HEK293 (cell line): ENCODE measurements around the gene ZBTB20.

Experiments
- GLIS2 ChIP-seq: fragments of 450-650 bp; formaldehyde crosslinking; IDR thresholded peaks from 2 replicates; pipeline ENCODE4 v1.5.1; 2016; ENCODE audit warnings: missing biosample characterization, missing genetic modification characterization
- TCF7L2 ChIP-seq: IDR thresholded peaks from 2 replicates; pipeline ENCODE4 v1.6.1; 2011; ENCODE audit warnings: low read depth, mild to moderate bottlenecking, inconsistent platforms, low read length, moderate library complexity, borderline replicate concordance
- ZBTB1 ChIP-seq: fragments of 450-650 bp; formaldehyde crosslinking; IDR thresholded peaks from 2 replicates; pipeline ENCODE4 v1.5.1; 2016; ENCODE audit warnings: missing biosample characterization, missing genetic modification characterization
- ZNF19 ChIP-seq: fragments of 450-650 bp; formaldehyde crosslinking; IDR thresholded peaks from 2 replicates; pipeline ENCODE4; 2016; ENCODE audit warnings: missing biosample characterization, missing genetic modification characterization, low read depth
- ZNF292 ChIP-seq: fragments of 450-650 bp; formaldehyde crosslinking; IDR thresholded peaks from 2 replicates; pipeline ENCODE4 v1.5.1; 2016; ENCODE audit warnings: low read depth, missing biosample characterization, missing genetic modification characterization, borderline replicate concordance
- ZNF324 ChIP-seq: fragments of 450-650 bp; formaldehyde crosslinking; IDR thresholded peaks from 2 replicates; pipeline ENCODE4 v1.5.1; 2016; ENCODE audit warnings: missing biosample characterization, missing genetic modification characterization
- ZNF501 ChIP-seq: fragments of 450-650 bp; formaldehyde crosslinking; IDR thresholded peaks from 2 replicates; pipeline ENCODE4 v1.5.1; 2016; ENCODE audit warnings: missing biosample characterization, missing genetic modification characterization
- ZNF529 ChIP-seq: fragments of 450-650 bp; formaldehyde crosslinking; IDR thresholded peaks from 2 replicates; pipeline ENCODE4 v1.5.1; 2017; ENCODE audit warnings: missing genetic modification characterization, missing biosample characterization; ENCODE audit not compliant: insufficient replicate concordance
- ZNF707 ChIP-seq: fragments of 450-650 bp; formaldehyde crosslinking; IDR thresholded peaks from 2 replicates; pipeline ENCODE4 v1.5.1; 2016; ENCODE audit warnings: missing biosample characterization, missing genetic modification characterization
- ZNF747 ChIP-seq: fragments of 450-650 bp; formaldehyde crosslinking; IDR thresholded peaks from 2 replicates; pipeline ENCODE4 v1.5.1; 2016; ENCODE audit warnings: missing biosample characterization, missing genetic modification characterization
- TF ChIP-seq, protein P1 (sequence below): fragments of 450-650 bp; formaldehyde crosslinking; IDR thresholded peaks from 2 replicates; pipeline ENCODE4 v1.5.1; 2017; ENCODE audit warnings: missing biosample characterization, missing genetic modification characterization
- TF ChIP-seq, protein P2 (sequence below): fragments of 450-650 bp; formaldehyde crosslinking; IDR thresholded peaks from 2 replicates; pipeline ENCODE4 v1.5.1; 2016; ENCODE audit warnings: missing biosample characterization, missing genetic modification characterization
- TF ChIP-seq, protein P3 (sequence below): fragments of 450-650 bp; formaldehyde crosslinking; IDR thresholded peaks from 2 replicates; pipeline ENCODE4 v1.5.1; 2016; ENCODE audit warnings: missing biosample characterization, missing genetic modification characterization, low read depth
- TF ChIP-seq, protein P4 (sequence below): fragments of 450-650 bp; formaldehyde crosslinking; IDR thresholded peaks from 2 replicates; pipeline ENCODE4 v1.5.1; 2016; ENCODE audit warnings: missing biosample characterization, missing genetic modification characterization

DNA sequence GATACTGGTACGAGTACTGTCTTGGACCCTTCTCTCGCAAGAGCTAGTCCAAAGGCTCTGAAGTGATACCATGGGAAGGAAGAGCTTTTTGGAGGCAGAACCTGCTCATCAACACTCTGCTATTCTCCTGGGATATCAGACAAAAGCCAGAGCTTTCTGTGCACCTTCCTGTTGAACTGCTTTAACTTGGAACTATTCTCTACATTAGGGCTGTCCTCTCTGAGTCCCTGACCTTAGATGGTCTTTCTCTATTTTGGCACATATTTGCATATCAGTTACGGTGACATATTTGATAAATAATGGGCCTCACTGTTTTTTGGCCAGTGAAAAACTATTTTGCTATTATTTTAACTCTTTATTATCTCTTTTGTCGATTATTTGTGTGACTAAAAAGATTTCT, 706.4 kb downstream of the ZBTB20 start:
- TF ChIP-seq TCF7L2 (no peak), ZNF324 (no peak), ZNF292 (tag by site-specific recombination) (no peak), ZNF747 (tag by site-specific recombination) (no peak), ZNF707 (tag by site-specific recombination) (no peak), GLIS2 (tag by site-specific recombination) (no peak), ZBTB1 (tag by site-specific recombination) (no peak), ZNF529 (tag by site-specific recombination) (no peak), ZNF501 (tag by site-specific recombination) (no peak), ZNF19 (tag by site-specific recombination) (no peak)
- TF ChIP-seq, protein P1, sequence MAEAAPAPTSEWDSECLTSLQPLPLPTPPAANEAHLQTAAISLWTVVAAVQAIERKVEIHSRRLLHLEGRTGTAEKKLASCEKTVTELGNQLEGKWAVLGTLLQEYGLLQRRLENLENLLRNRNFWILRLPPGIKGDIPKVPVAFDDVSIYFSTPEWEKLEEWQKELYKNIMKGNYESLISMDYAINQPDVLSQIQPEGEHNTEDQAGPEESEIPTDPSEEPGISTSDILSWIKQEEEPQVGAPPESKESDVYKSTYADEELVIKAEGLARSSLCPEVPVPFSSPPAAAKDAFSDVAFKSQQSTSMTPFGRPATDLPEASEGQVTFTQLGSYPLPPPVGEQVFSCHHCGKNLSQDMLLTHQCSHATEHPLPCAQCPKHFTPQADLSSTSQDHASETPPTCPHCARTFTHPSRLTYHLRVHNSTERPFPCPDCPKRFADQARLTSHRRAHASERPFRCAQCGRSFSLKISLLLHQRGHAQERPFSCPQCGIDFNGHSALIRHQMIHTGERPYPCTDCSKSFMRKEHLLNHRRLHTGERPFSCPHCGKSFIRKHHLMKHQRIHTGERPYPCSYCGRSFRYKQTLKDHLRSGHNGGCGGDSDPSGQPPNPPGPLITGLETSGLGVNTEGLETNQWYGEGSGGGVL = no peak
- TF ChIP-seq, protein P2, sequence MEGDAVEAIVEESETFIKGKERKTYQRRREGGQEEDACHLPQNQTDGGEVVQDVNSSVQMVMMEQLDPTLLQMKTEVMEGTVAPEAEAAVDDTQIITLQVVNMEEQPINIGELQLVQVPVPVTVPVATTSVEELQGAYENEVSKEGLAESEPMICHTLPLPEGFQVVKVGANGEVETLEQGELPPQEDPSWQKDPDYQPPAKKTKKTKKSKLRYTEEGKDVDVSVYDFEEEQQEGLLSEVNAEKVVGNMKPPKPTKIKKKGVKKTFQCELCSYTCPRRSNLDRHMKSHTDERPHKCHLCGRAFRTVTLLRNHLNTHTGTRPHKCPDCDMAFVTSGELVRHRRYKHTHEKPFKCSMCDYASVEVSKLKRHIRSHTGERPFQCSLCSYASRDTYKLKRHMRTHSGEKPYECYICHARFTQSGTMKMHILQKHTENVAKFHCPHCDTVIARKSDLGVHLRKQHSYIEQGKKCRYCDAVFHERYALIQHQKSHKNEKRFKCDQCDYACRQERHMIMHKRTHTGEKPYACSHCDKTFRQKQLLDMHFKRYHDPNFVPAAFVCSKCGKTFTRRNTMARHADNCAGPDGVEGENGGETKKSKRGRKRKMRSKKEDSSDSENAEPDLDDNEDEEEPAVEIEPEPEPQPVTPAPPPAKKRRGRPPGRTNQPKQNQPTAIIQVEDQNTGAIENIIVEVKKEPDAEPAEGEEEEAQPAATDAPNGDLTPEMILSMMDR (tag by site-specific recombination) = no peak
- TF ChIP-seq, protein P3, sequence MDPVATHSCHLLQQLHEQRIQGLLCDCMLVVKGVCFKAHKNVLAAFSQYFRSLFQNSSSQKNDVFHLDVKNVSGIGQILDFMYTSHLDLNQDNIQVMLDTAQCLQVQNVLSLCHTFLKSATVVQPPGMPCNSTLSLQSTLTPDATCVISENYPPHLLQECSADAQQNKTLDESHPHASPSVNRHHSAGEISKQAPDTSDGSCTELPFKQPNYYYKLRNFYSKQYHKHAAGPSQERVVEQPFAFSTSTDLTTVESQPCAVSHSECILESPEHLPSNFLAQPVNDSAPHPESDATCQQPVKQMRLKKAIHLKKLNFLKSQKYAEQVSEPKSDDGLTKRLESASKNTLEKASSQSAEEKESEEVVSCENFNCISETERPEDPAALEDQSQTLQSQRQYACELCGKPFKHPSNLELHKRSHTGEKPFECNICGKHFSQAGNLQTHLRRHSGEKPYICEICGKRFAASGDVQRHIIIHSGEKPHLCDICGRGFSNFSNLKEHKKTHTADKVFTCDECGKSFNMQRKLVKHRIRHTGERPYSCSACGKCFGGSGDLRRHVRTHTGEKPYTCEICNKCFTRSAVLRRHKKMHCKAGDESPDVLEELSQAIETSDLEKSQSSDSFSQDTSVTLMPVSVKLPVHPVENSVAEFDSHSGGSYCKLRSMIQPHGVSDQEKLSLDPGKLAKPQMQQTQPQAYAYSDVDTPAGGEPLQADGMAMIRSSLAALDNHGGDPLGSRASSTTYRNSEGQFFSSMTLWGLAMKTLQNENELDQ = no peak
- TF ChIP-seq, protein P4, sequence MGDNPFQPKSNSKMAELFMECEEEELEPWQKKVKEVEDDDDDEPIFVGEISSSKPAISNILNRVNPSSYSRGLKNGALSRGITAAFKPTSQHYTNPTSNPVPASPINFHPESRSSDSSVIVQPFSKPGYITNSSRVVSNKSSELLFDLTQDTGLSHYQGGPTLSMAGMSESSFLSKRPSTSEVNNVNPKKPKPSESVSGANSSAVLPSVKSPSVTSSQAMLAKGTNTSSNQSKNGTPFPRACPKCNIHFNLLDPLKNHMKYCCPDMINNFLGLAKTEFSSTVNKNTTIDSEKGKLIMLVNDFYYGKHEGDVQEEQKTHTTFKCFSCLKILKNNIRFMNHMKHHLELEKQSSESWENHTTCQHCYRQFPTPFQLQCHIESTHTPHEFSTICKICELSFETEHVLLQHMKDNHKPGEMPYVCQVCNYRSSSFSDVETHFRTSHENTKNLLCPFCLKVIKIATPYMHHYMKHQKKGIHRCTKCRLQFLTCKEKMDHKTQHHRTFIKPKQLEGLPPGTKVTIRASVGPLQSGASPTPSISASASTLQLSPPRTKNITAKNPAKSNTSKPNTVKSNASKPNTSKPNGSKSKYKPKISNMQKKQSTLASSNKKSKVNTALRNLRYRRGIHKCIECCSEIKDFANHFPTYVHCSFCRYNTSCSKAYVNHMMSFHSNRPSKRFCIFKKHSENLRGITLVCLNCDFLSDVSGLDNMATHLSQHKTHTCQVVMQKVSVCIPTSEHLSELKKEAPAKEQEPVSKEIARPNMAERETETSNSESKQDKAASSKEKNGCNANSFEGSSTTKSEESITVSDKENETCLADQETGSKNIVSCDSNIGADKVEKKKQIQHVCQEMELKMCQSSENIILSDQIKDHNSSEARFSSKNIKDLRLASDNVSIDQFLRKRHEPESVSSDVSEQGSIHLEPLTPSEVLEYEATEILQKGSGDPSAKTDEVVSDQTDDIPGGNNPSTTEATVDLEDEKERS = no peak
